GM12878 (cell line): ENCODE data around the gene HHAT. TPM values are rescaled to one million over a fixed set of nuclear protein-coding genes. Genes with fewer than 3 reads are reported as not detected.

Experiments used
- ATAC-seq: fragments of 200-7000 bp; cut with Tn5 transposase; 3 replicates; pipeline ENCODE4 v1.9.1; 2020; ENCODE audit warnings: mild to moderate bottlenecking, moderate library complexity
- BruUV-seq: library from RNA; stranded (reverse); fragments of 400-500 nt; replicated peaks from 2 replicates; lab custom pipeline; 2021; lab: Mats Ljungman, UMichigan
- CTCF ChIA-PET: fragments of 300-600 bp; sonication (Branson Sonifier 250); formaldehyde crosslinking; extraction: SDS; loops from one replicate; lab custom pipeline; 2021; ENCODE audit warnings: inconsistent platforms; lab: Yijun Ruan, JAX
- POLR2A ChIA-PET: fragments of 350-600 bp; formaldehyde crosslinking; extraction: SDS; loops from one replicate; lab custom pipeline; 2021; ENCODE audit warnings: inconsistent platforms; lab: Charles Lee
- RAD21 ChIA-PET: fragments of 300-600 bp; sonication (Branson Sonifier 250); formaldehyde crosslinking; loops from one replicate; lab custom pipeline; 2023; ENCODE audit warnings: antibody characterized with exemption; ENCODE audit not compliant: unreplicated experiment; lab: Charles Lee
- SMC1A ChIA-PET: fragments of 300-600 bp; sonication (Branson Sonifier 250); formaldehyde crosslinking; loops from one replicate; lab custom pipeline; 2023; ENCODE audit not compliant: unreplicated experiment, uncharacterized antibody; lab: Charles Lee
- DNase-seq: peaks from one replicate; pipeline ENCODE4 v3.0.0-alpha.2; 2011; ENCODE audit warnings: low read depth, low spot score
- FAIRE-seq: peaks from 3 replicates; lab custom pipeline; 2011; peaks lifted over from hg19 to GRCh38; lab: Jason Lieb, UNC
- H2AFZ ChIP-seq: 2 replicates; pipeline ENCODE4 v1.6.0; 2011; ENCODE audit warnings: low read depth, low read length, control low read depth; ENCODE audit not compliant: control insufficient read depth
- H3K27ac ChIP-seq: 2 replicates; pipeline ENCODE4 v1.5.1; 2011; ENCODE audit warnings: control low read depth; ENCODE audit not compliant: control insufficient read depth, insufficient read depth
- H3K27me3 ChIP-seq, 2 experiments: replicated peaks in 1 of 2; 2 replicates each; pipeline versions ENCODE4 v1.6.0 to v1.6.1; 2011; ENCODE audit warnings: low read length in 1 of 2; ENCODE audit not compliant: control insufficient read depth in 2 of 2, insufficient read depth in 2 of 2
- H3K36me3 ChIP-seq, 2 experiments: 2 replicates each; pipeline ENCODE4 v1.5.1; 2011; ENCODE audit warnings: low read length in 1 of 2; ENCODE audit not compliant: control insufficient read depth in 2 of 2, insufficient read depth in 2 of 2
- H3K4me1 ChIP-seq: 2 replicates; pipeline ENCODE4 v1.6.1; 2011; ENCODE audit warnings: mild to moderate bottlenecking, low read length, moderate library complexity, mixed read lengths; ENCODE audit not compliant: control insufficient read depth, insufficient read depth
- H3K4me2 ChIP-seq: 2 replicates; pipeline ENCODE4 v1.6.0; 2011; ENCODE audit warnings: control low read depth; ENCODE audit not compliant: control insufficient read depth, insufficient read depth
- H3K4me3 ChIP-seq: fragments of 200-600 bp; sonication (generic); 2 replicates; pipeline ENCODE4 v1.5.1; 2016
- H3K79me2 ChIP-seq: 2 replicates; pipeline ENCODE4 v1.6.0; 2011; ENCODE audit warnings: low read length; ENCODE audit not compliant: control insufficient read depth, insufficient read depth
- H3K9ac ChIP-seq: 2 replicates; pipeline ENCODE4 v1.8.0; 2011; ENCODE audit warnings: low read length, control low read depth, mixed read lengths; ENCODE audit not compliant: control insufficient read depth, insufficient read depth
- H3K9me3 ChIP-seq: replicated peaks from 3 replicates; pipeline ENCODE4 v1.5.1; 2011; ENCODE audit warnings: mild to moderate bottlenecking, low read length; ENCODE audit not compliant: control insufficient read depth, insufficient read depth
- H4K20me1 ChIP-seq: 2 replicates; pipeline ENCODE4 v1.6.0; 2011; ENCODE audit not compliant: control insufficient read depth, insufficient read depth
- CBFB ChIP-seq: IDR thresholded peaks from 2 replicates; pipeline ENCODE4 v1.6.1; 2016; ENCODE audit warnings: antibody characterized with exemption, low read depth
- EED ChIP-seq: sonication (generic); IDR thresholded peaks from 2 replicates; pipeline ENCODE4 v1.6.1; 2016; ENCODE audit warnings: antibody characterized with exemption, low read depth
- ETV6 ChIP-seq, 2 experiments: fragments of 450-650 bp in 1 of 2; IDR thresholded peaks in 1 of 2; conservative IDR thresholded peaks in 1 of 2; 2 replicates each; pipeline ENCODE4 v1.6.1; 2014; ENCODE audit warnings: antibody characterized with exemption in 1 of 2, borderline replicate concordance in 1 of 2, low read depth in 1 of 2, mild to moderate bottlenecking in 1 of 2, moderate library complexity in 1 of 2
- MXI1 ChIP-seq: fragments of 150-350 bp; IDR thresholded peaks from 2 replicates; pipeline ENCODE4 v1.6.1; 2011; ENCODE audit warnings: low read depth, mild to moderate bottlenecking, inconsistent platforms, low read length, improper control_type of control experiment
- NFXL1 ChIP-seq: fragments of 450-650 bp; IDR thresholded peaks from 2 replicates; pipeline ENCODE4 v1.6.1; 2017; ENCODE audit warnings: antibody characterized with exemption, mild to moderate bottlenecking, borderline replicate concordance
- PKNOX1 ChIP-seq: fragments of 450-650 bp; IDR thresholded peaks from 2 replicates; pipeline ENCODE4 v1.6.1; 2016; ENCODE audit warnings: mild to moderate bottlenecking
- RAD21 ChIP-seq: IDR thresholded peaks from 2 replicates; pipeline ENCODE4 v1.6.1; 2011; ENCODE audit warnings: mild to moderate bottlenecking, low read depth, low read length, moderate library complexity; ENCODE audit not compliant: insufficient read depth
- RELA ChIP-seq: fragments of 450-650 bp; IDR thresholded peaks from 2 replicates; pipeline ENCODE4 v1.8.0; 2014; ENCODE audit warnings: borderline replicate concordance; ENCODE audit not compliant: partially characterized antibody
- RFX5 ChIP-seq: IDR thresholded peaks from 2 replicates; pipeline ENCODE4 v1.6.1; 2011; ENCODE audit warnings: low read depth, low read length, improper control_type of control experiment
- SIX5 ChIP-seq: IDR thresholded peaks from 2 replicates; pipeline ENCODE4 v1.6.1; 2011; ENCODE audit warnings: mild to moderate bottlenecking, low read depth, low read length, moderate library complexity; ENCODE audit not compliant: severe bottlenecking
- SMARCA5 ChIP-seq: fragments of 450-650 bp; IDR thresholded peaks from 2 replicates; pipeline ENCODE4 v1.6.1; 2017; ENCODE audit warnings: mild to moderate bottlenecking
- SPI1 ChIP-seq: IDR thresholded peaks from 2 replicates; pipeline ENCODE4 v1.6.1; 2011; ENCODE audit warnings: low read depth, mild to moderate bottlenecking, low read length, moderate library complexity, borderline replicate concordance; ENCODE audit not compliant: insufficient read depth
- STAT1 ChIP-seq: fragments of 450-650 bp; conservative IDR thresholded peaks from 2 replicates; pipeline ENCODE4 v1.6.1; 2014; ENCODE audit warnings: antibody characterized with exemption, mild to moderate bottlenecking
- SUZ12 ChIP-seq: fragments of 200-600 bp; sonication (generic); IDR thresholded peaks from one replicate; pipeline ENCODE4 v1.6.1; 2018; ENCODE audit warnings: antibody characterized with exemption, mild to moderate bottlenecking; ENCODE audit not compliant: unreplicated experiment
- TARDBP ChIP-seq: IDR thresholded peaks from 2 replicates; pipeline ENCODE4 v1.6.1; 2016; ENCODE audit warnings: borderline replicate concordance
- USF1 ChIP-seq: IDR thresholded peaks from 2 replicates; pipeline ENCODE4 v1.6.1; 2011; ENCODE audit warnings: borderline replicate concordance, low read depth, mild to moderate bottlenecking, moderate library complexity, mixed read lengths, low read length; ENCODE audit not compliant: insufficient read depth; ENCODE audit errors: extremely low read length
- YY1 ChIP-seq: IDR thresholded peaks from 2 replicates; pipeline ENCODE4 v1.6.1; 2011; ENCODE audit warnings: low read depth, mild to moderate bottlenecking, low read length
- ZNF24 ChIP-seq: fragments of 450-650 bp; IDR thresholded peaks from 2 replicates; pipeline ENCODE4 v1.6.1; 2017; ENCODE audit warnings: antibody characterized with exemption, mild to moderate bottlenecking
- WGBS: methylation state at CpG from one replicate; pipeline ENCODE4 v1.1.6; 2016; ENCODE audit warnings: low lambda C conversion rate; ENCODE audit not compliant: insufficient replicate concordance, insufficient coverage; ENCODE audit errors: missing lambda C conversion rate; 5-methylcytosine and 5-hydroxymethylcytosine counted together
- in situ Hi-C: fragments of 300-500 bp; cut with MboI; formaldehyde crosslinking; loops from 9 replicates; pipeline ENCODE4 v1.14.3; 2018; ENCODE audit warnings: mixed read lengths
- intact Hi-C: fragments of 100-400 bp; cut with micrococcal nuclease; formaldehyde crosslinking; loops from one replicate; pipeline ENCODE4 v1.14.2; 2022; ENCODE audit not compliant: unreplicated experiment
- polyA plus RNA-seq, 11 experiments: library from polyadenylated mRNA; depleted of rRNA in 4 of 11; unstranded in 6 of 11; stranded (reverse) in 5 of 11; fragments of >200 nt; fragmentation: Nextera tagmentation in 4 of 11; fragmentation: Illumina TruSeq in 1 of 11; extraction: Ambion mirVana in 4 of 11; extraction: Trizol in 1 of 11; gene quantifications; 1 replicate in 1 of 11; 2 replicates in 10 of 11; pipeline versions ENCODE4 v1.2.1 to v1.2.3, GENCODE V29; 2011 to 2016; ENCODE audit warnings: inconsistent platforms in 2 of 11, missing spikeins in 2 of 11, low read depth in 1 of 11
- total RNA-seq, 4 experiments: library from RNA; depleted of rRNA in 3 of 4; stranded (reverse); fragments of >200 nt in 3 of 4; fragmentation: Illumina TruSeq in 1 of 4; extraction: Trizol in 1 of 4; gene quantifications; 2 replicates each; pipeline versions ENCODE4 v1.2.1 to v1.2.3, GENCODE V29; 2013 to 2021

The HHAT gene
- total and polyA plus RNA-seq, 10 of the 15 experiments (the other 5 are each of a cell fraction or from before 2014, with no cell fraction given): 1.2 to 37.6 (median 2.6) TPM

- no peak overlapping the region for H2AFZ ChIP-seq
- 77% methylated on average over 6 of the region's 6 CpGs for WGBS
- no TSS peak for BruUV-seq
- H3K27me3 ChIP-seq: no peaks in the 10 kb centered on the region
- H3K9ac ChIP-seq: no peak overlapping the region
- no peaks in the 10 kb centered on the region for H3K36me3 ChIP-seq
- ChIA-PET CTCF (interaction anchor here (0.6 to 13.8 kb wide), 5 partner anchors 11 to 39 kb away, joined by 3 to 290 read pairs (median 4); no protein-coding TSS in a partner anchor), POLR2A (interaction anchor here (0.8 to 3.0 kb wide), 4 partner anchors 9 to 37 kb away, joined by 3 to 12 read pairs (median 4); no protein-coding TSS in a partner anchor), RAD21 (interaction anchor here (0.9 to 10.5 kb wide), 7 partner anchors 9 to 43 kb away, joined by 3 to 181 read pairs (median 5); no protein-coding TSS in a partner anchor), SMC1A (interaction anchor here (1.3 to 12.2 kb wide), 6 partner anchors 9 to 37 kb away, joined by 3 to 286 read pairs (median 6); no protein-coding TSS in a partner anchor)
- in situ Hi-C loops: no loop called here
- DNase-seq (no peak), ATAC-seq (no peak), FAIRE-seq (no peak)
- no peak overlapping the region for H3K4me3 ChIP-seq
- no peaks in the 10 kb centered on the region for H3K79me2 ChIP-seq
- intact Hi-C loops: no loop called here
- H3K9me3 ChIP-seq: no peaks in the 10 kb centered on the region
- no peaks in the 10 kb centered on the region for H4K20me1 ChIP-seq
- H3K4me1 ChIP-seq: no peaks in the 10 kb centered on the region
- H3K27ac ChIP-seq: no peak overlapping the region
- no peak overlapping the region for H3K4me2 ChIP-seq
- TF ChIP-seq RELA (no peak), PKNOX1 (no peak), CBFB (no peak), SIX5 (no peak), ZNF24 (no peak), EED (no peak), RAD21 (no peak), TARDBP (no peak), USF1 (no peak), NFXL1 (no peak), SUZ12 (no peak), ETV6 (conservative IDR thresholded peaks at IDR 0.05 in 1 of 2, IDR thresholded peaks at IDR 0.05 in 1 of 2; ENCODE audit: borderline replicate concordance in 1 of 2, low read depth in 1 of 2) (no peak), SPI1 (no peak), MXI1 (no peak), SMARCA5 (no peak), YY1 (no peak), RFX5 (no peak), STAT1 (no peak)
Measured at GRCh38 chr1:210363119-210363518, 34.4 kb downstream of the HHAT start.
